LHCN-M2 (cell line): ENCODE data around the gene GREB1L. TPM values are rescaled to one million over a fixed set of nuclear protein-coding genes. Genes with fewer than 3 reads are reported as not detected.

Experiments used
- DNase-seq: peaks from one replicate; pipeline ENCODE4 v3.0.0-alpha.2; 2012; ENCODE audit warnings: low read depth
- total RNA-seq: library from RNA; depleted of rRNA; stranded (reverse); fragments of >200 nt; gene quantifications from 2 replicates; pipeline ENCODE4 v1.2.3, GENCODE V29; 2014

GREB1L gene
- total RNA-seq, 1 experiment from 2014 or later, result 15.2 TPM

- peak; percentile 49 for DNase-seq
Observed at GRCh38 chr18:21448299-21448698, 206.3 kb downstream of the GREB1L start.

GRCh38 chr18:21449367-21450290 is 207.6 kb downstream of the GREB1L start:
- DNase-seq, result no peak

DNA sequence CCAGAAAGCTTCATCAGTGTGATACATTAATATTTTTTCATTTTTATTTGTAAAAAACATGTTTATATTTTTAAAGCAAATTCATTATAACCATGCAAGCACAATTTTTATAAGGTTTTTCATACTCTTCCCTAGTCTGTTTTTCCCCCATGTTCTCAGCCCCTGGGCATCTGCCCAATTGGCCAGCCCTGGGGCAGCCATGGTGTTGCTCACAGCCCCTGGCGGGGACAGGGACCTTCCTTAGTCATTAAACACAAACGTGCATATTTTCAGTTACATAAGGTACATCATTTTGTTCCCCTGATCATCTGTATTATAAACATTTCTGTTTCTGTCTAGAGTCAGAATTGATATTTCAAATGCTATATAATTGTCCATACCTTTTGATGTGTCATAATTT is 208.5 kb downstream of the GREB1L start:
- DNase-seq, result no peak

DNA sequence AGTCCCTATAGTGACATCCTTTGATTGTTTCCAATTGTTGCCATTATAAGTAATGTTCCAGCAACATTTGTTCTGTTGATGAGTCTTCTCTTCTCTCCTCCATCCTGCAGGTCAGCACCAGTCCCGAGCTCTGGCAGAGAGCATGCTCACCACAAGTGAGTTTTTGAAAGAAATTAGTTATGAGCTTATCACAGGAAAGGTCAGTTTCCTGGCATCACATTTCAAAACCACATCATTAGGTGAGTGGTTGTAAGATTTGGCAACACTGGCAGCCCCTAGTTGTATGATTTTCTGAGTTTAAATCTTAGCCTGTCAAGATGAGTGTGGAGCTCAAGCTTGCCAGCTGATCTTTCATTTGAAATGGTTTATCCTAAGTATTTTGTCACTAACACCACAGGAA is 208.9 kb downstream of the GREB1L start:
- peak; percentile 24 for DNase-seq

GRCh38 chr18:21451851-21452250 is 209.8 kb downstream of the GREB1L start:
- no peak for DNase-seq

GRCh38 chr18:21452276-21452780 is 210.3 kb downstream of the GREB1L start:
- DNase-seq, result no peak

GRCh38 chr18:21452796-21453510 is 210.9 kb downstream of the GREB1L start:
- DNase-seq, result no peak

DNA sequence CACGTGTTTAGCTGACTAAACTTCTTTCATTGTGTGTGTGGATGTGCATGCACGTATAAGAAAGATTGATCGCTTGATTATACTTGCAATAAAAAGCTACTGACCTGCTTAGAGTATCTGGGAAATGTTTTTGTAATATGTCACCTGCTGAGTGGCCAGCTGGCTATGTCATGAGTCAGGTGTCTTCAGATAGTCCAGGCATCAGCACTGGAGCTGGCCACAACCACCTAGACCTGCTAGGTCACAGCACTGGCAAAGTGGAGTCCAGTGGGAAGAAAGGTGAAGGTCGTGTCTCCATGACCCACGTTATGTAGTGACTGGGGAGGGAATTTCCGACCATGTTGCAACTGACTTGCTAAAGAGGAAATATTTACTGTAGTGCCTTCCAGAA is 211.5 kb downstream of the GREB1L start:
- no peak for DNase-seq

DNA sequence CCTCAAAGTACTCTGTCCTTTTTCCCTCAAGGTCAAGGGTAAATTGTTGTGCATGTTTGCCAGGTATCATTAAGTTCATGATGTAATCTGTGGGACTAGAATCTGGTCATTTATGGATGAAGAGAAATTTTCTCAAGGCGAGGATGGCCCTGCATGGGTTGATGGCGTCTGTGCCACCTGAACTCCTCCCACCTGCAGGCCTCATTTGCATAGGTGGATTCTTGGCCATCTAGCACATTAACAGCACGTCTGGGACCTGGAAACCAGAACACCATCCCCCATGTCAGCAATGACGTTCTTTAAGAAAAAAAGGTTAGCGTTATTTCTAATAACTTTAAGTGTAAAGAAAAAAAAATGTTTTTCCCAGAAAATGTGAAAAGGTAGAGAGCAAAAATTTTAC is 212.7 kb downstream of the GREB1L start:
- DNase-seq, result no peak

DNA sequence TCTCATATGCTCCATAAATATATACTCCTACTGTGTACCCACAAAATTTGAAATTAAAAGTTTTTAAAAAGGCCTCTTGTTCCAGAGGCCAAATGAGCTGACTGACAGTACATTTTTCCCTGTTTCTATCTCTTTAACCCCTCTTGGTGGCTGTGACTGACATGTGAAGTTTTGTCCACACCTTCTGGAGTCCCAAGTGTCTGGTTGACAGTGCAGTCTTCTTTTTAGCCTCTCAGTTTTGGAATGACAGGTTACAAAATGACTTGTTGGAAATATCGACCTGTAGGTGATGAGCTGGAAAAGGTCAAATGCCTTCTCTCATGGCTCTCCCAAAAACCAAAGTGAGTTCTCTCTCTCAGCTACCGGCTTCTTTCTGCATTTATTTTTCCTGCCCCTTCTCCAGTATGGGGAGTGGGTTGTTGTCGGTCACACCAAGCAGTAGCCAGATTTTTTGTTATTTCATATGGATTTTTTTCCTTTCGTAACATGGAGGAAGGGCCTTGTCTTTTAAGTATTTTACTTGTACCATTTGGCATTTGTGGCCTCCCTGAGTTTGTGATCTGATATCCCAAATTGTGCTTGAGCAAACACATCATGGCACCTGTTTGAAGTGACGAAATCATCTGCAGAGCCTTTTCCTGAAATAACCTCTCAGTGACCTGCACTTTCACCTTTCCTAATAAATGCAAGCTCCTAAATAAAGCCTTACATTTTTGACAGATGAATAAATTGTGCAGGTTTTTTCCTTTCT is 214.6 kb downstream of the GREB1L start:
- peak; percentile 47 for DNase-seq

GRCh38 chr18:21457179-21457535 is 215.1 kb downstream of the GREB1L start:
- DNase-seq, result no peak

DNA sequence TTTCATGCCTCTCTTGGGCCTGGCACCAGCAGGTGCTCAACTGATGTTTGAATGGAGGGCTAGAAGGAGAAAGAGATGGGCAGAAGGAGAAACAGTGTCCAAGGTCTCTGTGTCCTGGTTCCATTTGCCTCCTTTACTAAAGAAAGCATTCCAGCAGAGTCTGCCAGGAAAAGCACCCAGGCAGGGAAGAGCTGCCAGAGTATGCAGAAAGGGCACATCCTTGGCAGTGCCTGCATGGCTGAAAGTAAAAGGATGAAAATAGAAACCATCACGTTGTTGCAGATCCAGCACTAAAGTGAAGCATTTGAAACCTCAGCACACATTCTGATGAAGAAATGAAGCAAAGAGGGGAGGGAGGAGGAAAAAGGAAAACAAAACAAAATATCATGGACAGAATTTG is 216.3 kb downstream of the GREB1L start:
- no peak for DNase-seq

DNA sequence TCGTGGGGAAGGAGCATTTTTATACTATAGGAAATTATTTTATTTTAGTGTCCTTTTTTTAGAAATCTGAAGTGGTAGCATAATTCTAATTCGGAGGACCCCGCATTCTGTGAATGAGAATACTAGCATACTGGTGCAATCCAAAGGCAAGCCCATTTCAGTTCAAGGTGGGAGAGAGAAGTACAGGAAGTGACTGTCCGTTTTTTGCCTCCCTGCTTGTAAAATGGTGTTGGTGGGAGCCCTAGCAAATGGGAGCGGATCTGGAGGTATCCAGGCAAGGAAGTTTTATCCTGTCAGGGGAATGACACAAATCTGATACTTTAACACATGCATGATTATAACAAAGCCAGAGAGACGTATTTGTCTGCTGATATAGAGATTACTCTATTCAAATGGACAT is 216.8 kb downstream of the GREB1L start:
- DNase-seq, result no peak

GRCh38 chr18:21459706-21460286 is 217.8 kb downstream of the GREB1L start:
- DNase-seq, result peak; percentile 84

- DNase-seq, result no peak
Observed at GRCh38 chr18:21461460-21461859, 219.4 kb downstream of the GREB1L start.

GRCh38 chr18:21463718-21464117 is 221.7 kb downstream of the GREB1L start:
- DNase-seq, result no peak

GRCh38 chr18:21468514-21469164 is 226.6 kb downstream of the GREB1L start:
- DNase-seq, result no peak

DNA sequence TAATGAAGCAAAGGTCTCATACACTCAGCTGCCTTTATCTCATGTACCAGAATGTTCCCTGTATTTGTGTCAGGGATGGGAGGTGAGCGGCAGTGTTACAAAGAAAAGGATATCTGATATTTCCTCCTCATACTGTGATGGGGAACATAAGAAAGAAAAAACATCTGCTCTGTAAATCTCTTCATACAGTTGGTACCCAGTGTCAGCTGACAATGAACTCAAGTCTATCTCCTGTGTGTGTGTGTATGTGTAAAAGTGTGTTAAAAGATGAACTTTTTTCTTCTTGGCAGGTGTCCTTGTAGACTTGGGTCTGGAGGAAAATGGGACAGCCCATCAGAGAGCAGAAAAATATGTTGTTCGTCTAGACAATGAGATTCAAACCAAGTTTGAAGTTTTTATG is 230.7 kb downstream of the GREB1L start:
- DNase-seq, result no peak

DNA sequence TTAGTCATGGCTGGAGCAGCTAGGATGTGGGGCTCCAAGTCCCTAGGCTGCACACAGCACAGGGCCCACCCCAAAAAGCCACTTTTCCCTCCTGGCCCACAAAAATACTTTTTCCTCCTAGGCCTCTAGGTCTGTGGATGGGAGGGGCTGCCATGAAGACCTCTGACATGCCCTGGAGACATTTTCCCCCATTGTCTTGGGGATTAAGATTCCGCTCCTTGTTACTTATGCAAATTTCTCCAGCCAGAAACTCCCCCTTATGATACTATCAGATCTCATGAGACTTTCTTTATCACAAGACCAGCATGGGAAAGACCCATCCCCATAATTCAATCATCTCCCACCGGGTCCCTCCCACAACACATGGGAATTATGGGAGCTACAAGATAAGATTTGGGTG is 232.6 kb downstream of the GREB1L start:
- DNase-seq, result no peak

- DNase-seq, result no peak
Observed at GRCh38 chr18:21479721-21480120, 237.7 kb downstream of the GREB1L start.

DNA sequence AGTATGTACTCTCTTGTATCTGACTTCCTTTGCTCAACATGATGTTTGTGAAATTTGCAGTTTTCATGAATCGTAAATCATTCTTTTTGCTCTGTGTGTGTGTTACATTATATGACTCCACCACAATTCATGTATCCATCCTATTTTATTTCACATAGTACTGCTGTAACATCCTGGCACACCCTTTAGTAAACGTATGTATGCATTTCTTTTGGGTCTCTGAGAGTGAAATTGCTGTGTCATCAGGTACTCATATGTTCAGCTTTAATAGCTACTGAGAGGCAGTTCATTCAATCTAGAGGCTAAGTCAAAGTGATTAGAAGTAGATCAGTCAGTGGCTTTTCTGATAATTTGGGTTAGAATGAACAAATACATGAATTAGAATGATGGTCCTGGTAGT is 239.7 kb downstream of the GREB1L start:
- DNase-seq, result no peak
